ENCODE results near the gene ATG4C. TPM values are rescaled to one million over a fixed set of nuclear protein-coding genes. Genes with fewer than 3 reads are reported as not detected.

Gene ATG4C
- total RNA-seq, 4 donors from 2014 or later, result 2.3 to 4.8 (median 4.4) TPM

- no peak for DNase-seq (ENCODE audit: low spot score in 2 of 2)
- no peak overlapping the region for H3K4me3 ChIP-seq (ENCODE audit: low read depth, poor library complexity, severe bottlenecking)
- TF ChIP-seq CTCF (IDR thresholded peaks at IDR 0.05) (no peak), POLR2A (IDR thresholded peaks at IDR 0.05) (no peak)
- 85 to 92% methylated on average over 1 of the region's 1 CpG for WGBS, 2 donors
- intact Hi-C loops (cut with DNase I; ENCODE audit: low total_unique reads), result no loop called here
Measured at GRCh38 chr1:62879962-62880361, 96.0 kb downstream of the ATG4C start.

GRCh38 chr1:62882201-62883104 lies 98.5 kb downstream of the ATG4C start:
- H3K4me3 ChIP-seq (ENCODE audit: low read depth, poor library complexity, severe bottlenecking), result no peak overlapping the region
- no peak for DNase-seq (ENCODE audit: low spot score in 2 of 2)
- TF ChIP-seq POLR2A (IDR thresholded peaks at IDR 0.05) (no peak), CTCF (IDR thresholded peaks at IDR 0.05) (no peak)
- intact Hi-C loops (cut with DNase I; ENCODE audit: low total_unique reads), result no loop called here
- WGBS, 2 donors, result 34 to 46% methylated on average over 10 of the region's 10 CpGs

GRCh38 chr1:62884156-62884740 lies 100.3 kb downstream of the ATG4C start:
- intact Hi-C loops (cut with DNase I; ENCODE audit: low total_unique reads), result no loop called here
- TF ChIP-seq CTCF (IDR thresholded peaks at IDR 0.05), result no peak
- TF ChIP-seq POLR2A (IDR thresholded peaks at IDR 0.05), result no peak
- H3K4me3 ChIP-seq (ENCODE audit: low read depth, poor library complexity, severe bottlenecking), result no peak overlapping the region
- DNase-seq (ENCODE audit: low spot score in 2 of 2), result no peak

DNA sequence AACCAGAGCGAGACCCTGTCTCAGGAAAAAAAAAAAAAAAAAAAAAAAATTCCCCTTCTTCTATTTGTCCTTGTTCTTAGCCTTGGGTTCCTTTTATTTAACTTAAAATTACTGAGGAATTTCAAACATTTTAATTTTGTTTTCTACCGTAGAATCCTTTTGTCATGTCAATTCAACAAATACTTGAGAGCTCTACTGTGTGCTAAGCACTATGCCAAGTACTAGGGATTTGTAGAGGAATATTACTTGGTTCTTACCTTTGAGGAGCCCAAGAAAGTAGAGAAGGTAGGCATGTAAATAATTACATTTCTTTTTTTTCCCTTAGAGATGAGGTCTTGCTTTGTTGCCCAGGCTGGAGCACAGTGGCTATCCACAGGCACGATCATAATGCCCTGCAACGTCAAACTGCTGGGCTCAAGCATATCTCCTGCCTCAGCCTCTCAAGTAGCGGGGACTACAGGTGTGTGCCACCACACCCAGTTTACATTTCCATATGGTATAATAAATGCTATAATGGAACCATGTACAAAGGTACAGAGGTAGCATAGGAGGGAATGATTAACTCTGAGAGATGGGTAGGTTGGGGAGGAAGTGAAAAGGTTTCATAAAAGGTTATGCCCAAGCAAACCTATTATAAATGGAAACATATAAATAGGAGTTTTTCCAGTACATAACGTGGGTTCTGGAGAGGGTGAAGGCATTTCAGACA lies 104.0 kb downstream of the ATG4C start:
- no peak overlapping the region for H3K4me3 ChIP-seq (ENCODE audit: low read depth, poor library complexity, severe bottlenecking)
- DNase-seq (ENCODE audit: low spot score in 2 of 2), result no peak
- 85 to 86% methylated on average over 6 of the region's 6 CpGs for WGBS, 2 donors
- intact Hi-C loops (cut with DNase I; ENCODE audit: low total_unique reads), result no loop called here
- no peak for TF ChIP-seq CTCF (IDR thresholded peaks at IDR 0.05)
- TF ChIP-seq POLR2A (IDR thresholded peaks at IDR 0.05), result no peak

DNA sequence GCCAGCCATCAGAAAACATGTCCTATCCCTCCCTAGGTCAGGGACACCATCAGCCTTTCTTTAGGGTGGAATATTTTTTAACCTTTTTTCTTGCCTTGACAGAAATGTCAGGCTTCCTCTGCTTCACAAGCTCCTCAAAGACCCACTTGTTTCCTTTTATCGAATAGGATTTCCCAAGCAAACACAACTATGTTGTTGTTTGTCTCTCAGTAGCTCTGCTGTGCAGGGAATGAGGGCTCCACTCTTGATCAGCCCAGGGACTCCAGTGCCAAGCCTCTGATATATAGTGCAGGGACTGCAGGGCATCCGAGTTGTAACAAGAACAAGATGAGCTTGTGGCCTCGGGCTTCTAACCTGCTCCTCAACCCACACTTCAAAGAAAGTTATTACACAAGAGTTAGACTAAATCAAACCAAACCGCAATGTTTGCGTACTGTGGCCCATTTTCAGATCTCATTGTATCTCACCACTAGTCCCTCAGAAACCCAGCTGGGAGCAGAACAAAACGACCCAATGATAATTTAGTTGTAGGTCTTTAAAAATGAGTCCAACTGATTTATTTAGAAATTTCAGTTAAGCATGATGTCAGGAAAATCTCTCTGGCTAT lies 108.1 kb downstream of the ATG4C start:
- H3K4me3 ChIP-seq (ENCODE audit: low read depth, poor library complexity, severe bottlenecking), result no peak overlapping the region
- DNase-seq (ENCODE audit: low spot score in 2 of 2), result no peak
- no peak for TF ChIP-seq POLR2A (IDR thresholded peaks at IDR 0.05)
- no peak for TF ChIP-seq CTCF (IDR thresholded peaks at IDR 0.05)
- intact Hi-C loops (cut with DNase I; ENCODE audit: low total_unique reads), result no loop called here
- 31 to 36% methylated on average over 6 of the region's 6 CpGs for WGBS, 2 donors
